Measurements from ENCODE around the gene COX6B1.

GRCh38 chr19:35628565-35629331 lies 19.4 kb upstream of the COX6B1 start, which contains the start of gene RBM42:
- TF ChIP-seq, protein P1, sequence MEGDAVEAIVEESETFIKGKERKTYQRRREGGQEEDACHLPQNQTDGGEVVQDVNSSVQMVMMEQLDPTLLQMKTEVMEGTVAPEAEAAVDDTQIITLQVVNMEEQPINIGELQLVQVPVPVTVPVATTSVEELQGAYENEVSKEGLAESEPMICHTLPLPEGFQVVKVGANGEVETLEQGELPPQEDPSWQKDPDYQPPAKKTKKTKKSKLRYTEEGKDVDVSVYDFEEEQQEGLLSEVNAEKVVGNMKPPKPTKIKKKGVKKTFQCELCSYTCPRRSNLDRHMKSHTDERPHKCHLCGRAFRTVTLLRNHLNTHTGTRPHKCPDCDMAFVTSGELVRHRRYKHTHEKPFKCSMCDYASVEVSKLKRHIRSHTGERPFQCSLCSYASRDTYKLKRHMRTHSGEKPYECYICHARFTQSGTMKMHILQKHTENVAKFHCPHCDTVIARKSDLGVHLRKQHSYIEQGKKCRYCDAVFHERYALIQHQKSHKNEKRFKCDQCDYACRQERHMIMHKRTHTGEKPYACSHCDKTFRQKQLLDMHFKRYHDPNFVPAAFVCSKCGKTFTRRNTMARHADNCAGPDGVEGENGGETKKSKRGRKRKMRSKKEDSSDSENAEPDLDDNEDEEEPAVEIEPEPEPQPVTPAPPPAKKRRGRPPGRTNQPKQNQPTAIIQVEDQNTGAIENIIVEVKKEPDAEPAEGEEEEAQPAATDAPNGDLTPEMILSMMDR (IDR thresholded peaks at IDR 0.05): peak in 1 of 3 donors; percentile 18
- TF ChIP-seq POLR2A (IDR thresholded peaks at IDR 0.05): peak; percentile 80

Measured in breast epithelium (tissue), 3 donors.